Measurements from ENCODE around the gene FXYD3. TPM values are rescaled to one million over a fixed set of nuclear protein-coding genes. Genes with fewer than 3 reads are reported as not detected.
A peak's percentile ranks its signal among the peaks of the same experiment; 100 is the strongest.

The FXYD3 gene
- total RNA-seq, 2 experiments from 2014 or later, result 0.35 to 0.88 TPM

DNA sequence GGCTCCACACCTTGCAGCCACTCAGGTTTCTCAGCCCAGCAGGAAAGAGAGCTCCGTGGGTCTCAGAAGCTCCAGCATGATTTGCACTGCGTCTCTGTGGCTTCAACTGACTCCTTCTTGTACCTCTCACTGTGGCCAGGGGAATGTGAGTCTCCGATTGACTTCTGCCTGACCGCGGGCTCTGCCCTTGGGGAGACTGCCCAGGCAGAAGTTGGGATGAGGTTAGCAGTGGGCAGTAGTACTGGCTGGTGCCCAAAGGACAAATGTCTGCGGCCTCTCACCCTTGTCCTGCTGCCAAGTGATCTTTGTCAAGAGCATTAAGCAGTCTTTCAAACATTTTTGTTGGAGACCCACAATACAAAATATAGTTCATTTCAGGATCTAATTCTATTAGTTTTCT, 34.4 kb upstream of the FXYD3 start:
- Histone ChIP-seq H3K4me1 (ENCODE audit: insufficient read depth, low read length, poor library complexity, severe bottlenecking) (peaks cover 48% of the 10 kb centered on the region), H3K9me3 (ENCODE audit: low read length) (no peaks in the 10 kb centered on the region), H3K79me2 (ENCODE audit: insufficient read depth, low read depth, low read length) (no peaks in the 10 kb centered on the region), H2AFZ (ENCODE audit: low read length) (no peak overlapping the region), H3K4me2 (ENCODE audit: low read length) (no peak overlapping the region), H3K4me3 (ENCODE audit: low read depth, low read length, poor library complexity, severe bottlenecking) (no peak overlapping the region), H3K36me3 (ENCODE audit: insufficient read depth, low read length) (no peaks in the 10 kb centered on the region), H3K9me2 (ENCODE audit: insufficient read depth, low read length) (no peaks in the 10 kb centered on the region), H3K27ac (ENCODE audit: low read depth, low read length, poor library complexity, severe bottlenecking) (no peak overlapping the region), H4K20me1 (ENCODE audit: insufficient read depth, low read length) (no peaks in the 10 kb centered on the region)
- intact Hi-C loops (cut with micrococcal nuclease; ENCODE audit: unreplicated experiment), result no loop called here
- CTCF ChIA-PET (ENCODE audit: unreplicated experiment), result interaction anchor here (0.8 kb wide), 1 partner anchor 14 kb away, joined by 3 read pairs; no protein-coding TSS in a partner anchor
- POLR2A ChIA-PET, result interaction anchor here (0.7 to 1.7 kb wide), 4 partner anchors 9 to 419 kb away, joined by 3 to 5 read pairs (median 4); no protein-coding TSS in a partner anchor
- no peak for DNase-seq (ENCODE audit: low spot score)
- TF ChIP-seq EZH2phosphoT487 (IDR thresholded peaks at IDR 0.05; ENCODE audit: borderline replicate concordance, low read depth, low read length), result no peak
- TF ChIP-seq, protein P1, sequence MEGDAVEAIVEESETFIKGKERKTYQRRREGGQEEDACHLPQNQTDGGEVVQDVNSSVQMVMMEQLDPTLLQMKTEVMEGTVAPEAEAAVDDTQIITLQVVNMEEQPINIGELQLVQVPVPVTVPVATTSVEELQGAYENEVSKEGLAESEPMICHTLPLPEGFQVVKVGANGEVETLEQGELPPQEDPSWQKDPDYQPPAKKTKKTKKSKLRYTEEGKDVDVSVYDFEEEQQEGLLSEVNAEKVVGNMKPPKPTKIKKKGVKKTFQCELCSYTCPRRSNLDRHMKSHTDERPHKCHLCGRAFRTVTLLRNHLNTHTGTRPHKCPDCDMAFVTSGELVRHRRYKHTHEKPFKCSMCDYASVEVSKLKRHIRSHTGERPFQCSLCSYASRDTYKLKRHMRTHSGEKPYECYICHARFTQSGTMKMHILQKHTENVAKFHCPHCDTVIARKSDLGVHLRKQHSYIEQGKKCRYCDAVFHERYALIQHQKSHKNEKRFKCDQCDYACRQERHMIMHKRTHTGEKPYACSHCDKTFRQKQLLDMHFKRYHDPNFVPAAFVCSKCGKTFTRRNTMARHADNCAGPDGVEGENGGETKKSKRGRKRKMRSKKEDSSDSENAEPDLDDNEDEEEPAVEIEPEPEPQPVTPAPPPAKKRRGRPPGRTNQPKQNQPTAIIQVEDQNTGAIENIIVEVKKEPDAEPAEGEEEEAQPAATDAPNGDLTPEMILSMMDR (conservative IDR thresholded peaks at IDR 0.05; ENCODE audit: low read length), result no peak
- BruUV-seq (replicated peaks), result no TSS peak

DNA sequence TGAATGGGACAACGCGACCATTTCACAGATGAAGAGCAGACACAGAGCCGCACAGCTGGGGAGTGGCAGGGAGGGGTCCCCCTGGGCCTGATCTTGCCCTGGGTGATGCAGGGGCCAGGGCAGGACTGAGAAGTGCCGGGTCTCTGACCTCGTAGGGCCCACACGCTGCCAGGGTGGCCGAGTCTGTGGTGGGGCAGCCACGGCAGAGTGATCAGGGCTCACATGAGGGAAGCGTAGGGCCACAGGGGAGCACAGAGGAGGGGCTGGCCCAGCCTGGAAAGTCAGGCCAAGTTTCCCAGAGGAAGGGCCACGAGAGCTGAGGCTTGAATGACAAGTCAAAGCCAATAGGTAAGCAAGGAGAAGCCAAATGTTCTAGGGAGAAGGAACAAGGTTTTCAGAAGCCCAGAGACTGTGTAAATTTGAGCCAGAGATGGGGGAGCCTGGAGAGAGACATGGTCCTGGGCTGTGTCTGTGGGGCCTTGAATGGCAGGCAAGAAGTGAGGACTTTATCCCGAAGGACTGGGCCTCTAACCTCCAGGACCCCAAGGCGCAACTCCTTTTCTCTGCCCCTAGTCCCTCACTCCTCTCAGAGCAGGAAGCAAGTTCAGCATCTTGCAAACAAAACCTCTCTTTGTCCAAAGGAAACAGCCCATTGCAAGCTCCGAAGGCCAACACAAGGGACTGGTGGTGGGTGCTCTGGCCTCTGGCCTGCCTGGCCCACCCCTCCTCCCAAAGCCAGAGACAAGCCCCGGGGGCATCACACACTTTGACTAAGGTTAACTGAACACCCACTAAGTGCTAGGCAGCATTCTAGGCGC, 31.7 kb upstream of the FXYD3 start:
- BruUV-seq (replicated peaks), result no TSS peak
- no peak for TF ChIP-seq EZH2phosphoT487 (IDR thresholded peaks at IDR 0.05; ENCODE audit: borderline replicate concordance, low read depth, low read length)
- H3K4me1 ChIP-seq (ENCODE audit: insufficient read depth, low read length, poor library complexity, severe bottlenecking), result peaks cover 69% of the 10 kb centered on the region
- intact Hi-C loops (cut with micrococcal nuclease; ENCODE audit: unreplicated experiment), result no loop called here
- H3K9me2 ChIP-seq (ENCODE audit: insufficient read depth, low read length), result no peaks in the 10 kb centered on the region
- peak overlapping the region; percentile 33 for H3K4me3 ChIP-seq (ENCODE audit: low read depth, low read length, poor library complexity, severe bottlenecking)
- no peaks in the 10 kb centered on the region for H3K36me3 ChIP-seq (ENCODE audit: insufficient read depth, low read length)
- H3K27ac ChIP-seq (ENCODE audit: low read depth, low read length, poor library complexity, severe bottlenecking), result peak overlapping the region; percentile 99
- no peaks in the 10 kb centered on the region for H4K20me1 ChIP-seq (ENCODE audit: insufficient read depth, low read length)
- no peaks in the 10 kb centered on the region for H3K79me2 ChIP-seq (ENCODE audit: insufficient read depth, low read depth, low read length)
- H3K4me2 ChIP-seq (ENCODE audit: low read length), result peak overlapping the region; percentile 77
- ChIA-PET POLR2A (interaction anchor here (1.2 to 5.2 kb wide), 2 partner anchors 14 to 16 kb away, joined by 6 to 49 read pairs; no protein-coding TSS in a partner anchor), CTCF (ENCODE audit: unreplicated experiment) (no interaction called here)
- H2AFZ ChIP-seq (ENCODE audit: low read length), result peak overlapping the region; percentile 76
- no peaks in the 10 kb centered on the region for H3K9me3 ChIP-seq (ENCODE audit: low read length)
- DNase-seq (ENCODE audit: low spot score), result peak; percentile 38

DNA sequence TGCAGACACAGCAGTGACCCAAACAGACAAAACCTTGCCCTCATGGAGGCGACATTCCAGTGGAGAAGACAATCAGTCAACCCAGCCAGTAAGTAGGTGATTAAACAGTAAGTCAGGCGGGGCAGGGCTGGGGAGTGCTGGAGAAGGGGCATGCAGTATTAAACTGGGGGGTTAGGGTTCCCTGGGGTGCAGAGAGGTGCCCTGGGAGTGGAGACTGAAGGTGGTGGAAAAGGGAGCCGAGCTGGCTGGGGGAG, 31.2 kb upstream of the FXYD3 start:
- DNase-seq (ENCODE audit: low spot score), result peak; percentile 29
- Histone ChIP-seq H3K4me1 (ENCODE audit: insufficient read depth, low read length, poor library complexity, severe bottlenecking) (peaks cover 74% of the 10 kb centered on the region), H3K4me3 (ENCODE audit: low read depth, low read length, poor library complexity, severe bottlenecking) (peak overlapping the region; percentile 33), H3K9me2 (ENCODE audit: insufficient read depth, low read length) (no peaks in the 10 kb centered on the region), H3K4me2 (ENCODE audit: low read length) (peak overlapping the region; percentile 77), H3K36me3 (ENCODE audit: insufficient read depth, low read length) (no peaks in the 10 kb centered on the region), H3K27ac (ENCODE audit: low read depth, low read length, poor library complexity, severe bottlenecking) (peak overlapping the region; percentile 99), H2AFZ (ENCODE audit: low read length) (peak overlapping the region; percentile 76; the same call in 1 of the 2 replicates), H4K20me1 (ENCODE audit: insufficient read depth, low read length) (no peaks in the 10 kb centered on the region), H3K79me2 (ENCODE audit: insufficient read depth, low read depth, low read length) (no peaks in the 10 kb centered on the region), H3K9me3 (ENCODE audit: low read length) (no peaks in the 10 kb centered on the region)
- TF ChIP-seq, protein P1 (conservative IDR thresholded peaks at IDR 0.05; ENCODE audit: low read length), result no peak
- no peak for TF ChIP-seq EZH2phosphoT487 (IDR thresholded peaks at IDR 0.05; ENCODE audit: borderline replicate concordance, low read depth, low read length)
- ChIA-PET POLR2A (interaction anchor here (0.7 to 5.2 kb wide), 3 partner anchors 10 to 17 kb away, joined by 3 to 49 read pairs (median 6); no protein-coding TSS in a partner anchor), CTCF (ENCODE audit: unreplicated experiment) (no interaction called here)
- intact Hi-C loops (cut with micrococcal nuclease; ENCODE audit: unreplicated experiment), result no loop called here
- BruUV-seq (replicated peaks), result no TSS peak

Measured in OCI-LY7 (cell line).